ENCODE results near the gene SIVA1.

SIVA1 gene

GRCh38 chr14:104753528-104754212 lies 723 bp downstream of the SIVA1 start:
- DNase-seq (ENCODE audit: insufficient read length, low spot score) (no peak), FAIRE-seq (no peak)
- TF ChIP-seq CTCF (IDR thresholded peaks at IDR 0.05; ENCODE audit: insufficient read depth, missing control alignments) = no peak

DNA sequence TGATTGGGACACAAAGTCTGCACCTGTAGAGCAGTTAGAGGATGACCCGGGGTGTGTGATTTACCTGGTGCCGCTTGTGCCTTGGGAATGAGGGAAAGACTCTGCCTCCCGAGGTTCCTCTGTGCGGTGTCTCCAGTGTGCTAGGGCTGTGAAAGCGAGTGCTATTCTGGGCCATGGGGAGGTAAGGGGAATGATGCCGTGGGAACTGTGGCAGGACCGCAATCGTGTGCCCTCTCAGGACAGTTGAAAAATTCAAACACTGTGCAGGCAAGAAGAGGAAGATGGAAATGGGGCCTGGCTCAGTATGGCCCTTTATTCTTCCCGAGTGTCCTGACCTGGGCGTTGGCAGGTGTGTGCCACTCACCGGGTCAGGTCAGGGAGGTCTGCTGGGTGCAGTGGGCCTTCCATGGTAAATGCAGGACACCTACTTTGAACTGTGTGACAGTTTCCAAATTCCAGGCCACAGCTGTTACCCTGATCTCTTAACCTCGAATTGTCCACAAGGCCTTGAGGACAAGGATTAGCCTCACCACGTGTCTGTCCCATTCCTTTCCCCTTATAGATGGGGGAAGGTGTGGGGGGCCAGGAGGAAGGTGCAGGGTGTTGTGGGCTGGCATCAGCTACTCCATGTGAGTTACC lies 1.4 kb downstream of the SIVA1 start:
- FAIRE-seq = no peak
- no peak for TF ChIP-seq CTCF (IDR thresholded peaks at IDR 0.05; ENCODE audit: insufficient read depth, missing control alignments)
- no peak for DNase-seq (ENCODE audit: insufficient read length, low spot score)

GRCh38 chr14:104755621-104756020 lies 2.7 kb downstream of the SIVA1 start:
- no peak for TF ChIP-seq CTCF (IDR thresholded peaks at IDR 0.05; ENCODE audit: insufficient read depth, missing control alignments)
- FAIRE-seq (no peak), DNase-seq (ENCODE audit: insufficient read length, low spot score) (no peak)

GRCh38 chr14:104756477-104757237 lies 3.7 kb downstream of the SIVA1 start:
- no peak for FAIRE-seq
- no peak for DNase-seq (ENCODE audit: insufficient read length, low spot score)
- TF ChIP-seq CTCF (IDR thresholded peaks at IDR 0.05; ENCODE audit: insufficient read depth, missing control alignments) = no peak

DNA sequence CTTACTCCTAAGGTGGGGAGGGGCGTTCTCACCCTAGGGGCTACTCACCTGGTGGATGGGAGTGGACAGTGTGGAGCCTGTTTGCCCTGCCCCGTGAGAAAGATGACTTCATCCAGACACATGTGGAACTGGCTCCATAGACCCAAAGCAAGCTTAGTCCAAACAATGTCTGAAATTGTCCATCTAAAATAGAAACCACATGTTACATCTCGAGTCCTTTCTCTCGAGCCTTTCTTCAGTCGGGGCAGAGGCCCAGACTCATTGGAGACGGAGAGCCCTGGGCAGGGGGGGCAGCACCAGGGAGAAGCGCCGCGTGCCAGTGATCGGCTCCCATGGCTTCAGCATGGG lies 4.3 kb downstream of the SIVA1 start:
- DNase-seq (ENCODE audit: insufficient read length, low spot score) (no peak), FAIRE-seq (no peak)
- no peak for TF ChIP-seq CTCF (IDR thresholded peaks at IDR 0.05; ENCODE audit: insufficient read depth, missing control alignments)

DNA sequence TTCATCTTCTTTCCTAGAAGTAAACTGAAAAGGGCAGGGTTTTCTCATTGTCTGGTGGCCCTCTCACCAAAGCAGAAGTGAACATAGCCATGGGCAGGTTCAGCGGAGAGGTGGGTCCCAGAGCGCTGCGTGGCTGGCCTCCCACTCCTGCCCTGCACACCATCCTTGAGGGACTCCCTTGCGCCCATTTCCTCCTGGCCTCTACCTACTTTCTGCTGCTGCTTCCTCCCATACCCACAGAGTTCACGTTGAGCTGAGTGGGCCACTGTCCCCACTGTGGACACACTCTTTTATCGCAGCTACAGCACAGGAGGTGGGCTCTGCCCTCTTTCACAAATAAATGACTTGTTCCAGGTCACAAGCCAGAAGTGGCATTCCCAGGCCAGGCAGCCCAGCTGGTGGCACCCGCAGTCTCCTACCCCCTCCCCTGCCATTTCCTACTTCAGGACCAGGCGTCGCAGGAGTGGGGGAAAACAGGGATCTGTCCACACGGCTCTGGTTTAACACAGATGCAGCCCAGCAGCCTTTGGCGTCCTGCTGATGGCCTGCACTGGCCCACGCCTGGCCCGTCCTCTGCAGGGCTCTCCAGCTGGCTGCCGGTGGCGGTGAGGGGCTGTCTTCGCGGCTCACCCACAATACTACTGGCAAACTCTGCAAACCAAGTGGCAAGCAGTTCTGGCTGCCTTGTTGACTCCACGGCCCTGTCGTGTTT lies 4.9 kb downstream of the SIVA1 start:
- no peak for DNase-seq (ENCODE audit: insufficient read length, low spot score)
- TF ChIP-seq CTCF (IDR thresholded peaks at IDR 0.05; ENCODE audit: insufficient read depth, missing control alignments) = no peak
- FAIRE-seq = no peak
